Calu3 (cell line): ENCODE measurements around the gene CARMIL1. TPM values are rescaled to one million over a fixed set of nuclear protein-coding genes. Genes with fewer than 3 reads are reported as not detected.
"Not testable (repeated sequence)": the region's sequence is repeated elsewhere in the genome, so short reads cannot be mapped to it uniquely, and the experiment has no call there.

Source experiments
- BruUV-seq: library from RNA; stranded (reverse); fragments of 400-500 nt; replicated peaks from 2 replicates; lab custom pipeline; 2021; lab: Mats Ljungman, UMichigan
- CTCF ChIA-PET: fragments of 300-600 bp; sonication (Branson Sonifier 250); formaldehyde crosslinking; loops from one replicate; lab custom pipeline; 2022; ENCODE audit warnings: antibody characterized with exemption; lab: Charles Lee
- DNase-seq: peaks from one replicate; pipeline ENCODE4 v3.0.0; 2022
- H3K27ac Mint-ChIP-seq: one replicate; pipeline ENCODE4 v1.8.0; 2022; ENCODE audit warnings: mixed read lengths; ENCODE audit not compliant: unreplicated experiment
- H3K27me3 Mint-ChIP-seq: one replicate; pipeline ENCODE4 v1.8.0; 2022; ENCODE audit warnings: mixed read lengths; ENCODE audit not compliant: unreplicated experiment
- H3K36me3 Mint-ChIP-seq: one replicate; pipeline ENCODE4 v1.8.0; 2022; ENCODE audit warnings: mild to moderate bottlenecking, moderate library complexity, mixed read lengths; ENCODE audit not compliant: insufficient read depth, unreplicated experiment
- H3K4me1 Mint-ChIP-seq: one replicate; pipeline ENCODE4 v1.8.0; 2022; ENCODE audit warnings: mild to moderate bottlenecking, low read depth, mixed read lengths; ENCODE audit not compliant: unreplicated experiment
- H3K4me3 Mint-ChIP-seq: one replicate; pipeline ENCODE4 v1.8.0; 2022; ENCODE audit warnings: mild to moderate bottlenecking, low read depth, moderate library complexity, mixed read lengths; ENCODE audit not compliant: unreplicated experiment
- H3K9me3 Mint-ChIP-seq: one replicate; pipeline ENCODE4 v1.8.0; 2022; ENCODE audit warnings: low read depth, mixed read lengths; ENCODE audit not compliant: unreplicated experiment
- intact Hi-C: fragments of 100-400 bp; cut with micrococcal nuclease; formaldehyde crosslinking; loops from one replicate; pipeline ENCODE4 v1.10.0; 2022; ENCODE audit not compliant: unreplicated experiment
- total RNA-seq: library from RNA; stranded (reverse); gene quantifications from 2 replicates; pipeline ENCODE4 v1.2.3, GENCODE V29; 2022
- TF ChIP-seq, protein P1 (sequence below): fragments of 200-600 bp; IDR thresholded peaks from one replicate; pipeline ENCODE4 v1.8.0; 2022; ENCODE audit warnings: antibody characterized with exemption; ENCODE audit not compliant: unreplicated experiment

Gene CARMIL1
- total RNA-seq, 1 experiment from 2014 or later: 92.4 TPM

DNA sequence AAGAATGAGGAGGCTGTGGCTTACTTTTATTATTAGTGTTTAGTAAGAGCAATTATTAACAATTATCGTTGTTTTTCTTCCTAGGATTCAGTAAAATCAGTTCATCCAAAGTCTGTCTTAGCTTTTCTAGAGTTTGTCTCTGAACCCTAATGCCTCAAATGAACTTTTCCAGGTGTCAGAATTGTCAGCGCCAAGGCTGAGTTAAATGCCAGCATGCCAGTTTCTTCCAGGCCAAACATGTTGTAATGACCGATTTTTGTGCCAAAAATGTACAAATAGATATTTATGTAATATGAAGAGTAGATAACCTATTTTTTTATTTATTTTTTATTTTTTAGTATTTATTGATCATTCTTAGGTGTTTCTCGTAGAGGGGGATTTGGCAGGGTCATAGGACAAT is 306.1 kb downstream of the CARMIL1 start:
- intact Hi-C loops: no loop called here
- no peaks in the 10 kb centered on the region for H3K9me3 Mint-ChIP-seq
- no peaks in the 10 kb centered on the region for H3K27me3 Mint-ChIP-seq
- TF ChIP-seq, protein P1, sequence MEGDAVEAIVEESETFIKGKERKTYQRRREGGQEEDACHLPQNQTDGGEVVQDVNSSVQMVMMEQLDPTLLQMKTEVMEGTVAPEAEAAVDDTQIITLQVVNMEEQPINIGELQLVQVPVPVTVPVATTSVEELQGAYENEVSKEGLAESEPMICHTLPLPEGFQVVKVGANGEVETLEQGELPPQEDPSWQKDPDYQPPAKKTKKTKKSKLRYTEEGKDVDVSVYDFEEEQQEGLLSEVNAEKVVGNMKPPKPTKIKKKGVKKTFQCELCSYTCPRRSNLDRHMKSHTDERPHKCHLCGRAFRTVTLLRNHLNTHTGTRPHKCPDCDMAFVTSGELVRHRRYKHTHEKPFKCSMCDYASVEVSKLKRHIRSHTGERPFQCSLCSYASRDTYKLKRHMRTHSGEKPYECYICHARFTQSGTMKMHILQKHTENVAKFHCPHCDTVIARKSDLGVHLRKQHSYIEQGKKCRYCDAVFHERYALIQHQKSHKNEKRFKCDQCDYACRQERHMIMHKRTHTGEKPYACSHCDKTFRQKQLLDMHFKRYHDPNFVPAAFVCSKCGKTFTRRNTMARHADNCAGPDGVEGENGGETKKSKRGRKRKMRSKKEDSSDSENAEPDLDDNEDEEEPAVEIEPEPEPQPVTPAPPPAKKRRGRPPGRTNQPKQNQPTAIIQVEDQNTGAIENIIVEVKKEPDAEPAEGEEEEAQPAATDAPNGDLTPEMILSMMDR: no peak
- H3K36me3 Mint-ChIP-seq: no peaks in the 10 kb centered on the region
- BruUV-seq: no TSS peak
- H3K4me1 Mint-ChIP-seq: no peaks in the 10 kb centered on the region
- CTCF ChIA-PET: no interaction called here
- DNase-seq: no peak
- no peak overlapping the region for H3K27ac Mint-ChIP-seq
- H3K4me3 Mint-ChIP-seq: no peak overlapping the region

DNA sequence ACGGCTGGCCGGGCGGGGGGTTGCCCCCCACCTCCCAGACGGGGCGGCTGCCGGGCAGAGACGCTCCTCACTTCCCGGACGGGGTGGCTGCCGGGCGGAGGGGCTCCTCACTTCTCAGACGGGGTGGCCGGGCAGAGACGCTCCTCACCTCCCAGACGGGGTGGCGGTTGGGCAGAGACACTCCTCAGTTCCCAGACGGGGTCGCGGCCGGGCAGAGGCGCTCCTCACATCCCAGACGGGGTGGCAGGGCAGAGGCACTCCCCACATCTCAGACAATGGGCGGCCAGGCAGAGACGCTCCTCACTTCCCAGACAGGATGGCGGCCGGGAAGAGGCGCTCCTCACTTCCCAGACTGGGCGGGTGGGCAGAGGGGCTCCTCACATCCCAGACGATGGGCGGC is 306.9 kb downstream of the CARMIL1 start:
- intact Hi-C loops, H3K27me3 Mint-ChIP-seq, CTCF ChIA-PET: not testable (repeated sequence)

DNA sequence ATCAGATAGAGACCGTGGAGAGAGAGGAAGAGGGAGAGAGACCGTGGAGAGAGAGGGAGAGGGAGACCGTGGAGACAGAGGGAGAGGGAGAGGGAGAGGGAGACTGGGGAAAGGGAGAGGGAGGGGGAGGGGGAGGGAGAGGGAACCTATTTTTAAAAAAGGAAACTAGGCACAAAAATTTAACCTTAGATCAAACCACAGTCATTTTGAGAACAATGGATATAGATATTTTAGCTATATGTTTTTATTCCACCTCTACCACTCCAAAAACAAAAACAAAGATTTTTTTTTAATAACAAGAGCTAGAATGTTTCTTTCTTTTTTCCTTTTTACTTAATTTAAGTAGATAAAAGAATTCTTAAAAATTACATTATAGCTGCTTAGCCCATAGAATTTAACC is 307.8 kb downstream of the CARMIL1 start:
- intact Hi-C loops: no loop called here
- no peak for DNase-seq
- Mint-ChIP-seq H3K4me1 (no peaks in the 10 kb centered on the region), H3K27ac (no peak overlapping the region), H3K27me3 (no peaks in the 10 kb centered on the region), H3K9me3 (no peaks in the 10 kb centered on the region), H3K36me3 (no peaks in the 10 kb centered on the region), H3K4me3 (no peak overlapping the region)
- CTCF ChIA-PET: no interaction called here
- TF ChIP-seq, protein P1: no peak
- BruUV-seq: no TSS peak

More for the DNA sequence above, 306.9 kb downstream of the CARMIL1 start:
- not testable (repeated sequence) for H3K4me1 Mint-ChIP-seq, BruUV-seq, H3K36me3 Mint-ChIP-seq, DNase-seq, H3K4me3 Mint-ChIP-seq, H3K9me3 Mint-ChIP-seq, H3K27ac Mint-ChIP-seq

DNA sequence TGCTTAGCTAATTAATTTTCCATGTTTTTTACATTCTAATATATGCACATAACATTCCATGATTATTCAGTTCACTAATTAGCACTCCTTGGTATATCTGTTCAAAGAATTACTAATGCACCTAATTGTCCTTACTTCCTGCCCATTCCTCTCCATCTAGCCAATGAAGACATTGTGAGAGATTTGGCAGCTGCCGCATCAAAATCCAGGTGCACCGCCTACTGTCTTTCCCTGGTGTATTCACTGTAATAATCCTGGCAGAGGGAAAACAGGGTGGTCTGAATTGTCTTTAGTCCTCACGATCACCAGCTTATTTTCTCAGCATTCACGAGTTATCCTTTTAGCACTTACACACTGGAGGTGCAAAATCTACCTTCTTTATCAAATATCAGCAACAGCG is 311.8 kb downstream of the CARMIL1 start:
- no peak overlapping the region for H3K27ac Mint-ChIP-seq
- H3K36me3 Mint-ChIP-seq: no peaks in the 10 kb centered on the region
- H3K9me3 Mint-ChIP-seq: no peaks in the 10 kb centered on the region
- H3K4me3 Mint-ChIP-seq: no peak overlapping the region
- no peaks in the 10 kb centered on the region for H3K27me3 Mint-ChIP-seq
- TF ChIP-seq, protein P1: no peak
- H3K4me1 Mint-ChIP-seq: no peaks in the 10 kb centered on the region
- no peak for DNase-seq
- no TSS peak for BruUV-seq
- CTCF ChIA-PET: no interaction called here
- intact Hi-C loops: no loop called here

DNA sequence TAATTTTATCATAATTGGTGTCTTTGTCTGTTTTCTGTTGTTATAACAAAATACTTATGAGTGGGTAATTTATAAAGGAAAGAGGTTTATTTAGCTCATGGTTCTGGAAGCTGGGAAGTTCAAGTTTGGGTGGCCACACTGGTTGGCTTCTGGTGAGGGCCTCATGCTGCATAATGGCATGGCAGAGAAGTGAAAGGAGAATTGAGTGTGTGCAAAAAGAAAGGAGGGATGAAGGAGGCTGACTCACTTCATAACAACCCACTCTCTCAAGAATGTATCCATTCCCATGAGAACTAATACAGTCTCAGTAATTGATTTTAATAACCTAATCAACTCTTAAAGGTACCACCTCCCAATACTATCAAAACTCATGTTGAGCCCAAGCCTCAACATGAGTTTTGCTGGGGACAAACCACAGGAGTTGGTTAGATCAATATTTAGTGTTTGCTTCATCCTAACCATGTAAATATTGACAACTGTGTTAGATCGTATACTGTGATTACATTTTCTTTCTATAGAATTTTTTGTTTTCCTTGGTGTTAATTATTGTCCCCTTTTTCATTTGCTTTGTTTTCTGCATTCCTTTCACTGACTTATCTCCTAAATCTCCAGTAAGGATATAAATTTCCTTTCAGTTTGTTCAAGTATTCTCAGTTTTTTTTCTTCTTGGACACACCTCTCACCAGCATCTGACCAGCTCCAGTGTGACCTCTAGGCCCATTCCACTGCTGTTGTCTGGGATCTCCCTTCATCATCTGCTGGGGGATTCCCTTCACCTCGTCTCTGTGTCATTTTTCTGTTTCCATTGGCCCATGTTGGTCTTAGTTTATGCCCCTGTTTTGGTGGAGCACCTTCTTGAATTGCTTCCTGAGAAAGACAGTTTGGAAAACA is 318.0 kb downstream of the CARMIL1 start:
- TF ChIP-seq, protein P1: no peak
- no TSS peak for BruUV-seq
- no peak overlapping the region for H3K4me3 Mint-ChIP-seq
- peaks cover 22% of the 10 kb centered on the region for H3K4me1 Mint-ChIP-seq
- DNase-seq: no peak
- CTCF ChIA-PET: interaction anchor here (0.6 kb wide), 1 partner anchor 882 kb away, joined by 3 read pairs; no protein-coding TSS in a partner anchor
- H3K9me3 Mint-ChIP-seq: no peaks in the 10 kb centered on the region
- no peaks in the 10 kb centered on the region for H3K27me3 Mint-ChIP-seq
- H3K27ac Mint-ChIP-seq: no peak overlapping the region
- H3K36me3 Mint-ChIP-seq: peaks cover 9% of the 10 kb centered on the region
- intact Hi-C loops: no loop called here
